SKM-1 treated with dmso at 0.1 percent for 144 hours (cell line): ENCODE data around the gene OR52L1.
"Not testable (repeated sequence)": the region's sequence is repeated elsewhere in the genome, so short reads cannot be mapped to it uniquely, and the experiment has no call there.

Experiments
- DNase-seq: peaks from one replicate; lab custom pipeline; 2025; ENCODE audit not compliant: unreplicated experiment; lab: John Stamatoyannopoulos, UW

The OR52L1 gene

DNA sequence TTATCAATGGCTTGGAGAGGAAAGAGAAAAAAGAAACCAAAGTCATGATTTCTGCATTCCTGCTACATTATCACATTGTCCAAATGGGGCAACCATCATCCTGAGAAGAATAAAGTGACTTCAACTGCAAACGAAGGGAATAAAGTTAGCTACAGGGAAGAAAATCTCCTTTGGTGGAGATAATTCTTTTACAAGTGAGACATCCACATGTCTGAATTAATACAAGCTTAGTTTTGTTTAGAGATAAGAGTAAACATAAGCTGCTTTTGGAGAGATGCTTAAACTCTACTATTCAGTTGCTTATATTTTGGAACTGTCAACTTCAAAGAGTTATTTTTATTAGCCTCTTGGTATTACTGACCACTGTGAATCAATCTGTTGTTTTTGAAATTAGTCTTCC is at the start of gene OR52L1:
TSS of gene OR52L1 (minus strand) at position 101 of the 400 bp plus-strand sequence. CDS start at position 46, 55 bp downstream.
- DNase-seq = no peak

- no peak for DNase-seq
These were observed 44.1 kb upstream of the OR52L1 start, which contains the start of gene OR56A1 for GRCh38 chr11:6030708-6031405. OR56A1 (minus strand) TSS chr11:6030758; CDS start chr11:6027692, 3,066 bp downstream.

GRCh38 chr11:6027501-6027900 is 40.7 kb upstream of the OR52L1 start:
- DNase-seq = no peak

DNA sequence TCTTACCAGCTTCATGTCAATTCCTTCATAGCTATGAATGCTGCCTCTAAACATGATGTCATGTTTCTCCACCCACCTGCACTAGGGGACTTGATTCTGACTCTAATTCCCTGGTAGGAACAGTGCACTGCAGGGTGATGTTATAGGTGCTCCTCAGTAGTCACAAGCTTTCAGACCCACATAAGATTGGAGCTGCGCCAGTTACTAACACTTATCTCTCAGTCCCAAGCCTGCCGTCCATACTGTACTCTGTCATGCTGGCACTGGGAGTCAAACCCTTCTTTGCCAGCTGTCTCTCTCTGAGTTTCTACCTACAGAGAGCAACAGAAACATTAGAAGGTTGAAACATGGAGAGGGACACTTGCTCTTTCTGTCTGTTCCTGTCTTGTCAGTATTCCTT is 38.3 kb upstream of the OR52L1 start:
- no peak for DNase-seq

DNA sequence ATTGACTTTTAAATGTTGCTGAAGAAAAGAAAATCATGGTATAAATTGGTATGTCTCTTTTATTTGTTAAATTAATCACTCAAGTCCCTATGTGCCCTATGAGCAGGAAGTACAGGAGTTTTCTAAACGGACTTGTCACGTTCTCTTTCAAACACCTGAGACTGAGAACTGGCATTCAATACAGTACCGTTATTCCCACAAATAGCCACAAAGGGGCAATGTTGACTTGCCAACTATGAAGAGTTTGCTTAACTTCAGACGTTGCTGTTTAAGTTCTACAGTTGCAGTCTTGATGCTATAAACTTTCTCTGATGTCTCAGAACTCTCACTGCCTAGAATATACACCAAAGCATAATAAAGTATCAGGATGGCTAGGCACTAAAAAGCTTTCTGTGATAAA is 36.2 kb upstream of the OR52L1 start:
- peak; percentile 28 for DNase-seq

GRCh38 chr11:6013042-6013441 is 26.3 kb upstream of the OR52L1 start:
- no peak for DNase-seq

- DNase-seq = peak; percentile 43
These were observed 25.4 kb upstream of the OR52L1 start for GRCh38 chr11:6012035-6012668.

GRCh38 chr11:6006846-6007245 is 20.1 kb upstream of the OR52L1 start, which contains the start of gene OR56A4:
OR56A4 (minus strand) TSS chr11:6006946; CDS start chr11:6002992, 3,954 bp downstream.
- no peak for DNase-seq

DNA sequence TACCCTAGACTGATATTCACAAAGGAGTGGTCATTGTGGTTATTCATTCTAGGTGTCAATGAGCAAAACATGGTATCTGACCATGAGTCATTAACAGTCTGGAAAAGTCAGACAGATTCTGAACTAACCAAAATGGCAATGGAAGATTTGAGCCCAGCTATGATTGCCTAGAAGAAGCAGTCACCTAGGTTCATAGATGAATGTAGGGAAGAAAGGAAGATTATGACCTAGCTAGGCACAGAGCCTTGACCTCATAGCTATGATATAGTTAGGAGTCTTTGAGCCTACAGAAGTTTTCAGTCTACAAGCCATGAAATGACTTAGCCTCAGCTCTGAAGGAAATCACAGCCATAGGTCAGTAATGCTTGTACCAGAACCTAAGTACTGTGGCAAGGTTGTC is 19.6 kb upstream of the OR52L1 start:
- DNase-seq = no peak

GRCh38 chr11:6002202-6002699 is 15.5 kb upstream of the OR52L1 start:
- DNase-seq = no peak

DNA sequence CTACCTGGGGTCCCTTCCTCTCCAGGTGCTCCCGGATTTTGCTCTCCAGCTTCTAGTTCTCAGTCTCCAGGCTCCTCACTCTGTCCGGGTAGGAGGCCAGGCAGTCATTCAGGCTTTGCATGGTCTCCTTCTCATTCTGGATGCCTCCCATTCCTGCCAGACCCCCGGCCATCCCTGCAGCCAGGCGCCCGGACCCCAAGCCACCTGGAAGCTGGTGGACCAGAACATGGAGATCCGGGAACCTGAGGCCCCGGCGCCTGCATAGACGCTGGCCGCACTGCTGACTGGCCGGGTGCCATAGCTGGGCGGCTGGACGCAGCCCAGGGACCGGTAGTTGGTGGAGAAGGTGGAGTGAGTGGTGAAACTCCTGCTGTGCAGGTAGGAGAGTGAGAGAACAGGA is 8.0 kb upstream of the OR52L1 start:
- no peak for DNase-seq

DNA sequence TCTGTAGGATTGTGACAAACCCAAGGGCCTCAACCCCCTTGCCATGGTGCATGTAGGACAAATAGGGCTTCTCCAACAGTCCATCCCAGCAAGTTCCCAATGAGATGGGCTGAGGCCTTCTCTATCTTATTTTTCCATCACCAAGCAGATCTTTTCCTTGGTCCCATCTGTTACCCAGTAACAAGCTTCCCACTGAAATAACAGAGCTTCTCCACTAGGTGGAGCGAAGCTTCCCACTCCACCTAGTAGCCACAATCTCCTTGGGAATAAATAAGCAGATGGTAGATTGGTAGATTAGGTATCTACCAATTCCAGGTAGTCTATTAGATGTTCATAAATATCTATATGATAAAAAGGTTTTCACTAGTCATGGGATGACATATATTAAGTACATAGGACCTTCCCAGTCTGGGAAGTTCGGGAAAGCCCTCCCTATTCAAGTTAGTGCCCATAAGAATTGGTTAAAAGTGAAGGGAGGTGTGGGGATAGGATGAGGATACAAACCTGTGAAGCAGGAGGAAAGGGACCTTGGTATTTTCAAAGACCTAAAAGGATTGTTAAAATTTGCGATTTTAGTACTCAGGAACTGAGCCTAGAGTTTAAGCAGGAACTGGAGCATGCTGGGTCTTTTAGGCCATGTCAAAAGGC is 5.9 kb upstream of the OR52L1 start:
- peak; percentile 30 for DNase-seq

DNA sequence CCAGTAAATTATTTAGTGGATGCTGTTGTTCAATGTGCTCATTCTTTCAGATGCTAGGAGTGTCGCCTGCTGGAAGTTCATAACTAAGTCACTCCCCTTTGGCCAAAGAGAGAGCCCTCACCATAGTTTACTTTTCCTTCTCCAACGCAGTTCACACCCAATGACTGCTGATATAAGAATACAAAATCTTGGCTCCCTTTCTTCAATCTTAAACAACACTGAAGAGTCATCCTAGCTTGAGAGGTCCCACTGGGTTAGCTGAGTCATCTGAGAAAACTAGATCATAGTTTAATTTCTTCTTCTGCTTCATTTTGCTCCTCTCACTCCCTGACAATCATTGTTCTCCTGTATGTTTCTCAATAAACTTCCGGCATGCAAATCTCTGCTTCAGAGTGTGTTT is 5.4 kb upstream of the OR52L1 start:
- no peak for DNase-seq

DNA sequence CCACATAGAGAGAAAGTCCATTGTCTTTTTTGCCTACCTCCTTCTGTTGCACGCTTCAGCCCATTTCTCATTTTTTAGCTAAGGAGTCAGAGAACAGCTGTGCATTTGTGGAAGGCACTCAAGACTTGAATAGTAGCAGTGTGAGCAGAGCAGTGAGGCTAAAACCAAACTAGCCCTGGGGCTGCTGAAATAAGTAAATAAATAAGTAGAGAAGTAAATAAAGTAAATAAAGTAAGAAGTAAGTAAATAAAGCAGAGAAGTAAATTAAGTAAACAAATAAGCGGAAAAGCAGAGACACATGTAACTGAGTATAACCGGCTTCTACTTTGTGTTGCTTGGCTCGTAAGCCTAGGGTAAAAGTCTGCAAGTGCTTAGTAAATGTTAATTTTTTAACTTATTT is 2.4 kb upstream of the OR52L1 start:
- DNase-seq = no peak

DNA sequence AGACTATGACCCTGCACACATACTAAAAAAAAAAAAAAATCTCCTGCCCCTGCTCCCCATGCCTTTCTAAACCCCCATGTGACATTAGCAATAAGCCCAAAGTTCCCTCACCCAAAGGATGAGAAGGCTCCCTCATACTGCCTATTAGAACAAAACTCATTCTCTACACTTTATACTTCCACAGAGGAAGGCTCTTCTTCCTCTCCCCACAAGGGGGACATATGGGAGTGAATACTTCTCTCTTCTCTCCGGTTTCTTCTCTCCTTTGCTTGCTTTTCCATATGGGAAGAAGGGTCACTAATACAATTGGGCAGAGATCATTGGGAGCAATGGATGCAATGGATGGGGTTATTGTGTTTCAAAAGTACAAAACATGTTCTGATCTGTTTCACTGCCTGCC is 3.3 kb downstream of the OR52L1 start:
- no peak for DNase-seq

- DNase-seq = no peak
These were observed 13.3 kb downstream of the OR52L1 start for GRCh38 chr11:5973530-5973929.

- no peak for DNase-seq
These were observed 18.4 kb downstream of the OR52L1 start, which contains the start of gene OR56A5 for GRCh38 chr11:5968394-5968793. OR56A5 (minus strand) TSS chr11:5968494; CDS start chr11:5968494, 0 bp downstream.

GRCh38 chr11:5967708-5968107 is 19.1 kb downstream of the OR52L1 start:
- no peak for DNase-seq

DNA sequence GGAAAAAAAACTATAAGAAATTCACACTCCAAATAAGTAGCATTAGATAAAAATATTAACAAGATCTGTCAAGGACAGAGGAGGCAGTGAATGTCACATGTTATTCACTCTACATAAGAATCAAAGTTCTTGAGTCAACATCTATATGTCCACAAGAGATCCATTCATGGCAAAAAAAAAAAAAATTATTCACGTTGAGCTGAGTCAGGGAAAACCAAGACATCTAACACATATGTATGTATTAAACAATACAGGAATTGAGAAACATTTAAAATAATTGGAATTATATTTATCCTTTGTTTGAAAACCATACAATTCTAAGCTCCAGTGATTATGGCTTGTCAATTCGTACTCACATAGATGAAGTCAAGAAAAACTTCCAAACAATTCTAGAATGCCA is 19.8 kb downstream of the OR52L1 start:
- DNase-seq = no peak

DNA sequence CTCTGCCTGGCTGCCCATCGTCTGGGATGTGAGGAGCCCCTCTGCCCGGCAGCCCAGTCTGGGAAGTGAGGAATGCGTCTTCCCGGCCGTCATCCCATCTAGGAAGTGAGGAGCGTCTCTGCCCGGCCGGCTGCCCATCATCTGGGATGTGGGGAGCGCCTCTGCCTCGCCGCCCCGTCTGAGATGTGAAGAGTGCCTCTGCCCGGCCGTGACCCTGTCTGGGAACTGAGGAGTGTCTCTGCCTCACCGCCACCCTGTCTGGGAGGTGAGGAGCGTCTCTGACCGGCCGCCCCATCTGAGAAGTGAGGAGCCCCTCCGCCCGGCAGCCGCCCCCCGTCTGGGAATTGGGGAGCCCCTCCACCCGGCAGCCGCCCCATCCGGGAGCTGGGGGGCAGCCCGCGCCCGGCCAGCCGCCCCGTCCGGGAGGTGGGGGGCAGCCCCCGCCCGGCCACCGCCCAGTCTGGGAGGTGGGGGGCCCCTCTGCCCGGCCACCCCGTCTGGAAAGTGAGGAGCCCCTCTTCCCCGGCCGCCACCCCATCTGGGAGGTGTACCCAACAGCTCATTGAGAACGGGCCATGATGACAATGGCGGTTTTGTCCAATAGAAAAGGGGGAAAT is 26.0 kb downstream of the OR52L1 start:
- not testable (repeated sequence) for DNase-seq

- DNase-seq = no peak
These were observed 31.2 kb downstream of the OR52L1 start for GRCh38 chr11:5955586-5955985.
